Stimulated activated CD4-positive, alpha-beta T cell treated with anti-CD3 and anti-CD28 coated beads, TNF-alpha, amount 100 ng/mL, for 4 hours (primary cell): Measurements from ENCODE around the gene GRM7.
"Not testable (repeated sequence)": the region's sequence is repeated elsewhere in the genome, so short reads cannot be mapped to it uniquely, and the experiment has no call there.

Experiments
- DNase-seq, 3 experiments: peaks; one replicate each; pipeline ENCODE4 v3.0.0-alpha.2; 2020; ENCODE audit warnings: low read depth in 3 of 3

The GRM7 gene

DNA sequence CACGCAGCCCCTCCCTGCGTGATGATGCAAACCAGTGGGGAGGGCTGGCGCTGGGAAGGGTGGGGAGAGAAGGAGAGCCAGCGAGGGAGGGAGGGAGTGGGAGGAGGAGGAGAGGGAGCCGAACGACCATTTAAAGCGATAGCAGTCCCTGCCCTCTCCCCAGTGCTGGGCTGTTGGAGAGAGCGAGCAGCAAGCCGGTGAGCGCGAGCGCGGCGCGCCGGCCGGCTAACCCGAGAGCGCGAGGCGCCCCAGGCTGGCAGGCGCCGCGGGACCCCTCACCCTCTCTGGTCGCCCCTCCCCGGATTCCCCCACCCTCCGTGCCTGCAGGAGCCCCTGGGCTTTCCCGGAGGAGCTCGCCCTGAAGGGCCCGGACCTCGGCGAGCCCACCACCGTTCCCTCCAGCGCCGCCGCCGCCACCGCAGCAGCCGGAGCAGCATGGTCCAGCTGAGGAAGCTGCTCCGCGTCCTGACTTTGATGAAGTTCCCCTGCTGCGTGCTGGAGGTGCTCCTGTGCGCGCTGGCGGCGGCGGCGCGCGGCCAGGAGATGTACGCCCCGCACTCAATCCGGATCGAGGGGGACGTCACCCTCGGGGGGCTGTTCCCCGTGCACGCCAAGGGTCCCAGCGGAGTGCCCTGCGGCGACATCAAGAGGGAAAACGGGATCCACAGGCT, at the start of gene GRM7:
Gene GRM7 (plus strand): TSS at position 162 of the 671 bp plus-strand sequence.
- DNase-seq = no peak

DNA sequence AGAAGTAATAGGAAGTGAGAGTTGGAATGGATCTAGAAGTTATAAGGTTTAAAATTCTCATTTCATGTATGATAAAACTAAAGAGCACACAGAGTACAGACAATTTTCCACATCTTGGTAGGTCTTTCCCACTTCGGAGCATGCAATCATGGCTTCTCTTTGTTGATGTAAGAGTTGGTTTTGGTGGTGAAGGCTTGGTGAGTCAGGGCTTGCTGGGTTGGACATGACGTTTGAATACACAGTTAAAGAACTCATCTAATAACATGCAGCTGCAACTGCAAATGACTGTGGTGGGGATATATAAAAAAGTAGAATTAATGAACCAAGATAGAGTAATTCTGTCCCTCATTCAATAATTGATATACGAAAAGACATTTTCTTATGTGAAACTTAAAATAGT, 39.5 kb upstream of the GRM7 start:
- DNase-seq = no peak

DNA sequence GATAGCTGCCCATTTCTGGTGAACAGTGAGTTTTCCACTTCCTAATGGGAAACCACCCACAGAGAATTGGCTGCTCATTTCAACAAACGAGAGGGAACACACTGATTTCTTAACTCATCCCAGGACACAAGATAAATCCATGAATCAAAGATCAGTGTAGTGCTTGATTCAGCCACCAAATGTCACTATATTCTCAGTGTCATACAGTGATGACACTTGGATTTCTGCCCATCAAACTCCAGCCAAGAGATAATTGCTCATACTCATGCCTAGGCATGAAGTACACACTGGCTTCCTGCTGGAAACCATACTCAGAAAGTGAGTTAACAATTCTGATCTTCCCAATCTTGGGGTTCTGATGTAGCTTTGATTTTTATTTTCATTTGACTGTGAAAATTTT, 35.4 kb upstream of the GRM7 start:
- DNase-seq = no peak

- DNase-seq = no peak
Observed at GRCh38 chr3:6827453-6827852, 33.5 kb upstream of the GRM7 start.

DNA sequence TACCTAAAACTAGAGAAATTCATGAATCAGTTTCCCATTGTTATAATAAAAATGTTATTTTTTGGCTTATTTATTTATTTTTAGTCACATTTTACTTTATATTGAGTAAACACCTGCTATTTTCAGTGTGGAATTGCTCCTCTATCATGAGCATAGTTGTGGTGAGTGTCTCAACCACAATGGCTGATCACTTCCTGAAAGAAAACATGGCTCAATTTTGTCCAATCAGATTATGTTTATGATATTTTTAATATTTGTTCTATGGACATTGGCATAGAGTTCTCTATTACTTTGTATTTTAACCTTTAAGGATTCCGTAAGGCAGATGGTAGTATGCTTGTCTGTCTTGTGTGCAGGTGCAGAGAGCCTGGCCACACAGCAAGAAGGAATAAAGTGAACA, 16.2 kb upstream of the GRM7 start:
- DNase-seq = no peak

GRCh38 chr3:6854184-6854583, 6.7 kb upstream of the GRM7 start:
- DNase-seq = no peak

GRCh38 chr3:6857510-6857909, 3.4 kb upstream of the GRM7 start:
- DNase-seq = no peak

DNA sequence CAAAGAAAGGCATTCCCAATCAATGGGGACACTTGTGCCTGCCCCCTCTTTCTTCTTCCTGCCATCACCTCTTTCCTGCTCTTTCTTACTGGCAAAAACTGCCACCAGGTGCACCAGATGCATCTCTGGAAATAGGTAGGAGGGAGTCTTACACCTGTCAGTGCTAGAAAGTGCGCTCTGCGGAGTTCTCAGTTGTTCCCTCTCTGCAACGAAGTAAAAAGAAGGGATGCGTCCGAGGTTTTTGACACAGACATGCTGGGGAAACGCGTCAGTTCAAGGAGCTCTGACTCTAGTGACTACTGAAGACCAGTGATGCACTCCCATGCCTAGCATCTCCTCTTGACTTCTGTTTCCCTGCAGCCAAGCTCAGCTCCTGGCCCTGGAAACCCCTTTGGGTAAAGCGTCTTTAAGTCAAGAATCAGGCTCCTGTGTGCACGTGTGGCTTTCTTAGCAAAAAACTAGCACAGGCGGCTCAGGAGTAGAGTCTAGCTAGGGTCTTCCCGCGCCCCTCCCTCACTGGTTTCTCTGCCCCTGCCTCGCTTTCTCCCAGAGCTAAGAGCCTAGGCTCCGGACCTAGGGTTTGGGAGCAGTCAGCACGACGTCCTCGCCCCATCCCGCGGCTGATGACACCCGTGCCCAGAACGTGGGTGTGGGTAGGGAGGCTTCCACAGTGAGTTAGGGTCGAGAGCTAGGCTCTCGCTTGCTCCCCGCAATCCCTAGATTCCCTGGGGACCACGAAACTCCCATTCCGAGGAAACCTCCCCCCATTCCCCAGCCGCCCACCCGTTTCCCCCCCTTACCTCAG, 564 bp upstream of the GRM7 start:
- no peak for DNase-seq

DNA sequence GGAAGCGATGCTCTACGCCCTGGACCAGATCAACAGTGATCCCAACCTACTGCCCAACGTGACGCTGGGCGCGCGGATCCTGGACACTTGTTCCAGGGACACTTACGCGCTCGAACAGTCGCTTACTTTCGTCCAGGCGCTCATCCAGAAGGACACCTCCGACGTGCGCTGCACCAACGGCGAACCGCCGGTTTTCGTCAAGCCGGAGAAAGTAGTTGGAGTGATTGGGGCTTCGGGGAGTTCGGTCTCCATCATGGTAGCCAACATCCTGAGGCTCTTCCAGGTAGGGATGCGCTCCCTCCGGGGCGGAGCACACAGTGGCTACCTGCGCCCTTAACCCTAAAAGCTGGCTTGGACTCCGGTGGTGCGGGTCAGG, 698 bp downstream of the GRM7 start:
- no peak for DNase-seq

DNA sequence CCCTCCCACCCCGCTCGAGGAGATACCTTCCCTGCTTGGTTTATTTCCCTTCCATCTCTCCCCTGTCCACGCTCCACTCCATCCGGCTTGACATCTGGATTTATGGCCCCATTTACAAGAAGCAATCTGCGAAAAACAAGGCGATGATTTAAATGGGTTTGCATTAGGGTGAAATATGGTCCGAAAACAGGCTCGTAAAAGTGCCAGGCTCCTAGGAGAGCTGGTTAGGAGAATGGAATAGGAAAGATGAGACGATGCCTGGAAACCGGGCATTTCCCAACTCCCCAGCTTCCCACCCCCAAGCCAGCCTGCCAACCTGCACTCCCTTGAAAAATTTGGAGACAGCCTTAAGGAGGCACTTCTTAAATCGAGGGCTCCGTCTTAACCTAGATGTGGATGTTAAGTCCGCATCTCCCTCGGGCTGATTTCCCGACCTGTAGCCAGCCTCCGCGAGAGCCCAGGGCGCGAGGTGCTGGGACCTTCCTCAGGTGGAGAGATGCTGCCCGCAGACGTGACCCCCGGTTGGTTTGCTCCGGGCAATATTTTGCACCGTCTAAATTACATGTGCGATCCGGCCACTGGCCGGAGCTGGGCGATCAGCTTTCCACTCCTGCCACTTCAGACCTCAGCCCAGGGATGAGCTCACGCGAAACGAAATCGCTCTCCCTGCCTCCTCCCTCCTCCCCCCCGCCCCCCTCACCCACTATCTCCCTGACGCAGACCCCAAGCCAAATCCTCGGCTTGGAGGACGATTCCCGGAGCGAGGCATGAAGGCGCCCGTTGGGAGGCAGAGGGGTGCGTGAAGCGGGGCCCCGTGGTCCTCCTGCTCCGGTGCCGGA, 1.3 kb downstream of the GRM7 start:
- no peak for DNase-seq

DNA sequence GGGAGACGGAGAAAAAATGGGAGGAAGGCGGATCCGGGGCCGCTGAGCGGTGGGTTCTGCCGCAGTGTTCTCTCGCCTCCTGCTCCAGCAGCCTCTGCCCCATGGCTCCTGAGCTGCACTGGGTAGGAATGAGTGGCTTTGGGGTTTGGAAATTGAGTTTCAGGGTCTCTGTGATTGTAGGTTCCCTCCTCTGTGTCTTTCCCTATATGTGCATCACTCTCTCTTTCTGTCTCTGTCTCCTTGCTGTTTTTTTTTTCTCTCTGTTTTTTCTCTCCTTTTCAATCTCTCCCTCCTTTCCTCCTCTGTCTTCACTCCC, 1.9 kb downstream of the GRM7 start:
- DNase-seq = no peak

DNA sequence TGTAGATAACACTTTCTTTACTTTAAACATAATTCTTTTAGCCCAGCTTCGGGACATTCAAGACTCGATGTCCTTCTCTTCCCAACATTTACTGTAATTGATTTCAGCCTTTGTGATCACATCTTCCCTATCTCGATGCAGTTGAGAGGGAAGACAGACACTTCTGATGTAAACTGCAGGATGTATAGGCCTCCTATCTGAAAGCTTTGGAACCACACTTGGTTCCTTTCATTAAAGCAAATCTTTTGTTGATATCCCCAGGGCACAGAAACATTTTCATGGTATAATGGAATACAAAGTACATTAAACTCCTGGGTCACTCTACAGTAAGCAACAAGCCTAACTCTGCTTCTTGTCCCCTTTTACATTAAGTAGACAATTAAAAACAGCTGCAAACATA, 6.4 kb downstream of the GRM7 start:
- DNase-seq = no peak

DNA sequence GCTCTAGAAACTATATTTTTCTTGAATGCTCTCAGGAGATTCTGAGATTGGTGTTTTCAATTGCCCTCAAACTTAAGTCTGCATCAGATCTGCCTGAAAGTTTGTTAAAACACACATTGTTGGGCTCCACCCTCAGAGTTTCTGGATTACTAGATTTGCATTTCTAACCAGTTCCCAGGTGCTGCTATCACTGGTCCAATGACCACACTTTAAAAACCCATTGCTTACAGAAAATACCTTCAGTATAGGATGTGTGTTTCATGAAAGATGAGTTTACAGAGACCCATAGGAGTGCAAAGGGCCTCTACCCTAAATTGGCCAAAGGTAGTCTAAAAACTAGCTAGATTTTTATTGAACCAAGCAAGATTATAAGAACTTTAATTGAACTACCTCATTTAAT, 17.8 kb downstream of the GRM7 start:
- no peak for DNase-seq

DNA sequence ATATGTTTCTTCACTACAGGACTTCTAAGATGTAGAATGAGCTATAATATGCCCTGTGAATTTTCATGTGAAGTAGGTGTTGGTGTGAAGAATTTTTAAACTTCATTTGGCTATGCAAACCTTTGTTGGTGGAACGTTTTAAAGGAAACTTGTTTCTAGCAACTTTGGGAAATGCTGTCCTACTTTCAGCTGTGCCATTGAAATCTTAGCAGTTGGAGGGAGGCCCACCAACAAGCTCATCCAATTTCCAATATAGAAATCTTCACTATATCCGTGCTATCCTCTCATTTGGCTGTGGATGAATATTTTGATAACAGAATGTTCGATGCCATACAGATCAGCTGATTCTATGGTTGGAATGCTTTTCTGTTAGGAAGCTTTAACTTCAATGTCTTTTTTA, 51.3 kb downstream of the GRM7 start:
- DNase-seq = no peak

DNA sequence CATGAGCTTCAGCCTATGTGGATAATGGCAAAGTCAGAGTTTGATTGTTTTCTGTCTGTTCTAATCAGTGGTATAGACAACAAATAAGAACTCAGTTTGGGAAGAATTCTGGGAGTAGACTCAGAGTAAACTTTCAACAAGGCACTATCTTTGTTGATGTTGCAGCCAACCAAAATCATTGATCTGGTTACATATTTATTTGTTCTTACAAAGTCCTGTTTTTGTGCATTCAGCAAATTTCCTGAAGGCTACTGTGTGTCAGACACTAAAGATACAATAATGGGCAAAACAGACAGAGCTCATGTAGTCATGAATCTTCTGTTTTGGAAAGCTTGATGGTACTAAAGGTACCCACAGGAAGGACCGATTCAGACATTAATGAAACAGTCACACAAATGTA, 55.0 kb downstream of the GRM7 start:
- DNase-seq = no peak

DNA sequence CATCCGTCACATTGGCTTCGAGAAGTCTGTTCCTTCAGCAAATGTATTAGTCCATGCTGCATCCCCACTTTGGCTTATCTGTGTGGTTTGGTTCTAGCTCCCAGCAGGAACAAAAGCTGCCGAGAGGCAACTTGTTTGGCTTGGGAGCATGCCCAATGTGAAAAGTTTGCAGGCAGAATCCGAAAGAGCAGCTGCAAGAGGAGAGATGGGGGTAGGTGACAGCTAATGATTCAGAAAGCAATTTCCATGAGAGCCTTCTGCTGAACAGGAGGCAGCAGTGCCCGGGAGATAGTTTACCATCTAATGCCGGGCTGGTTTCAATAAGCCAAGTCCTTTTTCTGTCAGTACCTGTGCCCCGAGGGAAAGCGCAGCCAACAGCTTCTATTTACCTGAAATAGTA, 60.2 kb downstream of the GRM7 start:
- DNase-seq = no peak

DNA sequence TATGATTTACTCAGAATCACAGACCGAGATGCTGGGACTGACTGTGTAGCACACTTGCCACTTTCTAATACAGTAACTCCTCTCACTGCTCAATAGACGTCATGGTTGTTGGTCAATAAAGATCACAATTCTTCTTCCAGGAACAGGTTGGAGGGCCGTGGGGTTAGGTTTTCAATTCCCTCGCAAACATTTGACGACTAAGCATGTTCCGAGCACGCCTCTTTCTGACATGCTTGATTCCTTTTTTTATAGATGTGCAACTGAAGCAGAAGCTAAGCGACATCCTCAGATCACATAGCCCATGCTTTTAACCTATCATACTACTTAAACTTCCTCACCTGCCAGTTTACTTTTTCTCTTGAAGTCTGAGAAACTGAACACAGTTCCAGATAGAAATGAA, 61.0 kb downstream of the GRM7 start:
- DNase-seq = no peak

GRCh38 chr3:6928064-6928463, 67.1 kb downstream of the GRM7 start:
- DNase-seq = no peak

DNA sequence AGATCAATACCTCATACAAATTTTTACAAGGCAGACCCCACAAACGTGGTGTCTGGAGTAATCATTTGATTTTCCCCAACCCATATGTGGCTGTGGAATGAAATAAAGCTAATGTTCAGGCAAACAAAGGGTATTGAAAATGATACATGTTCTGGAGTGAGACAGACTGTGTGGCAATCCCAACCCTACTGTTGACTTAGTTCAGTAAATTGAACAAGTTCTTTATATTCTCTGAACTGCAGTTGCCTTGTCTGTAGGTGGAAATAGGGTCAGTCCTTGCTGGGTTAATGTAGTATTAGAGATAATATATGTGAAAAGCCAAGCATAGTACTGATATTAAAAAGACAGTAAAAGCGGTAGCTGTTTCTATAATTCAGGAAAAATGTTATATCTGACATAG, 69.0 kb downstream of the GRM7 start:
- DNase-seq = no peak

- not testable (repeated sequence) for DNase-seq
Observed at GRCh38 chr3:6935418-6935817, 74.5 kb downstream of the GRM7 start.

GRCh38 chr3:6935970-6936369, 75.1 kb downstream of the GRM7 start:
- DNase-seq = no peak

- DNase-seq = no peak
Observed at GRCh38 chr3:6962801-6963200, 101.9 kb downstream of the GRM7 start.

DNA sequence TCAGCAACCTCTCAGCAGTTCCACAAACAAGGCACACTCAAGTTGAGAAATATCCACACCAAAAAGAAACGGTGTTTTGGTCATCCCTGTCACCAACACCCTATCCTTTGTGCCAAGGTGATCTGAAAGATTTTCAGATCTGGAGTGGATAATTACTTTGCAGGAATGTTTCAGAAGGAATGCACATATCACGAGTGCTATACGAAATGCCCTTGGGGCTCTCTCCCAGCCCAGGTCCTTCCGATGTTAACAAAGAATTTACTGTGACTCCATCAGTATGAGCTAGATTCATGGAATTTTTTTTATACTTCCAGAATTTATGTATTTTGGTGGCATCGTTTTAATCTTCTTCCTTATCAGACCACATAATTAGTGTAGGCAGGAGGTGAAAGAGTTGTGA, 105.0 kb downstream of the GRM7 start:
- no peak for DNase-seq
